GM12875 (cell line): ENCODE measurements around the gene BANK1.

ENCODE experiments used
- H3K4me3 ChIP-seq: one replicate; pipeline ENCODE4 v1.5.1; 2011; ENCODE audit warnings: low read depth, low read length, control low read depth
- TF ChIP-seq, protein P1 (sequence below): IDR thresholded peaks from 2 replicates; pipeline ENCODE4 v1.5.1; 2011; ENCODE audit warnings: low read depth, mild to moderate bottlenecking, control low read depth, inconsistent platforms, low read length, moderate library complexity, borderline replicate concordance; ENCODE audit not compliant: insufficient read depth

The BANK1 gene

DNA sequence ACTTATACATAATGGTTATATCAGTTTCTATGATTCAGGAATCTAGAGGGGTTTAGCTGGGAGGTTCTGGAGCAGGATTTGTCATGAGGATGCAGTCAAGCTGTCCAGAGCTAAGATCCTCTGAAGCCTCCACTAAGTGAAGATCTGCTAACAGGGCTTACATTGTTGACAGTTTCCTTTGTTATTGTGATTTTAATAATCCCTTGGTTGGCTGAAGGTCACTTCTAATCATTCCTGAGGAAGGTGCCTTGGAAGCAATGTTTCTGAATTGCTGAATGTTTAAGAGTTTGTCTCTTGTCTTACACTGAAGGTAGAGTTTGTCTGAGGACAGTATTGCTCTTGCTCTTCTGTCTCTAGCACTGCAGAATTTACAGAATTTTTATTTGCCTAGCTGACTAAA lies 41.3 kb downstream of the BANK1 start:
- H3K4me3 ChIP-seq = no peak overlapping the region
- TF ChIP-seq, protein P1, sequence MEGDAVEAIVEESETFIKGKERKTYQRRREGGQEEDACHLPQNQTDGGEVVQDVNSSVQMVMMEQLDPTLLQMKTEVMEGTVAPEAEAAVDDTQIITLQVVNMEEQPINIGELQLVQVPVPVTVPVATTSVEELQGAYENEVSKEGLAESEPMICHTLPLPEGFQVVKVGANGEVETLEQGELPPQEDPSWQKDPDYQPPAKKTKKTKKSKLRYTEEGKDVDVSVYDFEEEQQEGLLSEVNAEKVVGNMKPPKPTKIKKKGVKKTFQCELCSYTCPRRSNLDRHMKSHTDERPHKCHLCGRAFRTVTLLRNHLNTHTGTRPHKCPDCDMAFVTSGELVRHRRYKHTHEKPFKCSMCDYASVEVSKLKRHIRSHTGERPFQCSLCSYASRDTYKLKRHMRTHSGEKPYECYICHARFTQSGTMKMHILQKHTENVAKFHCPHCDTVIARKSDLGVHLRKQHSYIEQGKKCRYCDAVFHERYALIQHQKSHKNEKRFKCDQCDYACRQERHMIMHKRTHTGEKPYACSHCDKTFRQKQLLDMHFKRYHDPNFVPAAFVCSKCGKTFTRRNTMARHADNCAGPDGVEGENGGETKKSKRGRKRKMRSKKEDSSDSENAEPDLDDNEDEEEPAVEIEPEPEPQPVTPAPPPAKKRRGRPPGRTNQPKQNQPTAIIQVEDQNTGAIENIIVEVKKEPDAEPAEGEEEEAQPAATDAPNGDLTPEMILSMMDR = no peak

DNA sequence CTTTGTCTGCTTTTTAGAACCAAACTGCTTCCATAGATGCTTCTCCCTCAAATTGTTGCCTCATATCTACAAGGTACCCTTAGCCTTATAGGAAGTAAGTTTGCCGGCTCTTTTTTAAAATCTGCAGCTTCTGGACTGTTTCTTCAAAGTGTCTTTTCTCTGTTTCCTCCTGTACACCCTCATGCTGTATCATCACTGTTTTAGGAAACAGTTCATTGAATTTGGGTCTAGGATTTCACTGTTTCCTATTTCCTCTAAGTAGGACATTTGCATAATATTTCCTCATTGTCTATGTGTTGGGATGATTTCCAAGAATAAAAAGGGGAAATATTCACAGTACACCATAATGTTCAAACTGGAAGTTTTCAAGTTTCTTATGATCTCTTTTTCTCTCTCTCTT lies 43.0 kb downstream of the BANK1 start:
- TF ChIP-seq, protein P1 = no peak
- H3K4me3 ChIP-seq = no peak overlapping the region

DNA sequence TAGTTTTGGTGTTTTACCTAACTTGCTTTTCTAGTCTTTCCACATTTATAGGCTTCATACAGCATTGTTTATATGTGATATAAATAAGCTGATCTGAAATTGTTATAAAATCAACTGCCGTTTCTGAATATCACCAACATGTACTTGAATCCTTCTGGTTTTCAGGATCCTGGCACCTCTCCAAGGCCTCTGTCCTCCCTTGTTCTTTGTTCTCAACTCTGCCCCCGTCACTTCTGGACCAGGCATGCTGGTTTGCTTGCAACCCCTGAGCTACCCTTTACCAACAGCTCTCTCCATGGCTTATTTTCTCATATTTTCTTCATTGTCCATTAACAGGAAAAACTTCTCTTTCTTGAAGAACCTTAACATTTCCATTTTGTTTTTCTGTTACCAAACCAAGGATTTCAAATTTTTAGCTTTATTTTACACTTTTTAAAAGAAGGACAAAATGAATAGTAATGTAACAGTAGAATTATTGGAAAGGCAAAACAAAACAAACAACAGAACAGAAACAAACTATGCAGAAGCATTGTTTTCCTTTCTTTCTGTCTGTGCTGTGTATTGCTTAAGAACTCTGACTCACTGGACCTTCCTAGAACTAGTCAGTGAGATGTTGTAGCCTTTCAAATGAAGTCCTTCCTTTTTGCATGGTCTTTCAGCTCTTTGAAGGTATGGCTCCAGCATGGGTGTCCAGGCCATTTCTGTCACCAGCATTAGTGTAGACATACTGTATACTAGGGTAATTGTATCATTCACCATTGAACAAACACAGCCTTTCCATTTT lies 44.8 kb downstream of the BANK1 start:
- H3K4me3 ChIP-seq = no peak overlapping the region
- TF ChIP-seq, protein P1 = no peak

DNA sequence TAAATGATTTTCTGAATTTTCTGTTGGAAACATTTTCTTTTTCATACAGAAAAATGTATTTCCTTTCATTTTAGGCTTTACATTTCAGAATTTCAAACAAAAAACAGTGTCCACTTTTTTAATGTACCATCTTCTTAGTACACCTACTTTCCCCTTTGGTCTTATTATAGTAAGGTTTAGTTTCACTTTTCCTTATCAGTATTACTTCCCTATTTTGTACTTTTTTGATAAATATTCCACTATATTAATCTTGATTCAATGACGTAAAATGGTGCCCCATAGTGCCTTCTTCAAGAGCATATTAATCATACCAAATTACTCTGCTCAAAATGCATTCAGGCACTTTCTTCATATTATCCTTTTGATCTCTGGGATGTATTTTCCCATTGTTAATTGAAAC lies 52.5 kb downstream of the BANK1 start:
- TF ChIP-seq, protein P1 = no peak
- H3K4me3 ChIP-seq = no peak overlapping the region

DNA sequence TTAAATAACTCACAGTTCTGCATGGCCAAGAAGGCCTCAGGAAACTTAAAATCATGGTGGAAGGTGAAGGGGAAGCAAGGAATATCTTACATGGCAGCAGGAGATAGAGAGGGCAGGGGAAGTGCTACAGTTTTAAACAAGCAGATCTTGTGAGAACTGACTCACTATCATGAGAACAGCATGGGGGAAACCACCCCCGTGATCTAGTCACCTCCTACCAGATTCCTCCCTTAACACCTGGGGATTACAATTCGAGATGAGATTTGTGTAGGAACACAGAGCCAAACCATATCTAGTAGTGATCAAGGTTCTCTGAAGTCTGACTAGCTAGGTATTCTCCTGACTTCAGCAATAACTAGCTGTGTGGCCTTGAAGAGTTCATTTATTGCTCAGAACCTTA lies 56.0 kb downstream of the BANK1 start:
- no peak overlapping the region for H3K4me3 ChIP-seq

DNA sequence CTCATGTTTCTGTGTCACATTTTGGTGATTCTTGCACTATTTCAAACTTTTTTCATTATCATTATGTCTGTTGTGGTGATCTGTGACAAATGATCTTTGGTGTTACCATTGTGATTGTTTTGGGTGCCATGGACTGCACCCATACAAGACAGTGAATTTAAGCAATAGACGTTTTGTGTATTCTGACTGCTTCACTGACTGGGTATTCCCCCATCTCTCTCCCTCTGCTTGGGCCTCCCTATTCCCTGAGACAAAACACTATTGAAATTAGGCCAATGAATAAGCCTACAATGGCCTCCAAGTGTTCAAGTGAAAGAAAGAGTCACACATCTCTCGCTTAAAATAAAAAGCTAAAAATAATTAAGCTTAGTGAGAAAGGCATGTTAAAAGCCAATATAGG lies 60.2 kb downstream of the BANK1 start:
- TF ChIP-seq, protein P1 = no peak
- H3K4me3 ChIP-seq = no peak overlapping the region

More for the DNA sequence above, 56.0 kb downstream of the BANK1 start:
- TF ChIP-seq, protein P1 = no peak

DNA sequence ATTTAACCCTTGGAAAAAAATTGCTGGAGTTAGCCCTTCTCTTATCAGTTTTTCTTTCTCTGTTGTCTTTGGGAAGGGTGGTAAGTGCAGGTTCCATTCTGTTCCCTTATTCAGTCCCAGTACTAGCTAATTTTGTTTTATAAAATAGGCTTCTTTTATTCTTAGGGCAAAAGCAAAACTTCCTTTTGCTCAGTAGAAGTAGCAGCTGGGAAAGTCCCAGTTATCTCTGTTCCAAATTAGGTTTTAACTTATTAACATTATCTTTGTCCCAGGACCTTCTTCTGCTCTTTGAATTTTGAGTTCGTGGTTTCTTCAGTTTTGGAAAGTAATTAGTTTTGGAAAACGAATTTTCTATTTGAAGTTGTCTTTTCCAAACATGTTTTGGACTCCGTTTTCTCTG lies 61.1 kb downstream of the BANK1 start:
- no peak overlapping the region for H3K4me3 ChIP-seq
- TF ChIP-seq, protein P1 = no peak
